GM12878 (cell line): ENCODE data around the gene MCCD1. TPM values are rescaled to one million over a fixed set of nuclear protein-coding genes. Genes with fewer than 3 reads are reported as not detected.

Experiments
- ATAC-seq: fragments of 200-7000 bp; cut with Tn5 transposase; 3 replicates; pipeline ENCODE4 v1.9.1; 2020; ENCODE audit warnings: mild to moderate bottlenecking, moderate library complexity
- BruUV-seq: library from RNA; stranded (reverse); fragments of 400-500 nt; replicated peaks from 2 replicates; lab custom pipeline; 2021; lab: Mats Ljungman, UMichigan
- CTCF ChIA-PET: fragments of 300-600 bp; sonication (Branson Sonifier 250); formaldehyde crosslinking; extraction: SDS; loops from one replicate; lab custom pipeline; 2021; ENCODE audit warnings: inconsistent platforms; lab: Yijun Ruan, JAX
- POLR2A ChIA-PET: fragments of 350-600 bp; formaldehyde crosslinking; extraction: SDS; loops from one replicate; lab custom pipeline; 2021; ENCODE audit warnings: inconsistent platforms; lab: Charles Lee
- RAD21 ChIA-PET: fragments of 300-600 bp; sonication (Branson Sonifier 250); formaldehyde crosslinking; loops from one replicate; lab custom pipeline; 2023; ENCODE audit warnings: antibody characterized with exemption; ENCODE audit not compliant: unreplicated experiment; lab: Charles Lee
- SMC1A ChIA-PET: fragments of 300-600 bp; sonication (Branson Sonifier 250); formaldehyde crosslinking; loops from one replicate; lab custom pipeline; 2023; ENCODE audit not compliant: unreplicated experiment, uncharacterized antibody; lab: Charles Lee
- DNase-seq: peaks from one replicate; pipeline ENCODE4 v3.0.0-alpha.2; 2011; ENCODE audit warnings: low read depth, low spot score
- FAIRE-seq: peaks from 3 replicates; lab custom pipeline; 2011; peaks lifted over from hg19 to GRCh38; lab: Jason Lieb, UNC
- H2AFZ ChIP-seq: 2 replicates; pipeline ENCODE4 v1.6.0; 2011; ENCODE audit warnings: low read depth, low read length, control low read depth; ENCODE audit not compliant: control insufficient read depth
- H3K27ac ChIP-seq: 2 replicates; pipeline ENCODE4 v1.5.1; 2011; ENCODE audit warnings: control low read depth; ENCODE audit not compliant: control insufficient read depth, insufficient read depth
- H3K27me3 ChIP-seq, 2 experiments: replicated peaks in 1 of 2; 2 replicates each; pipeline versions ENCODE4 v1.6.0 to v1.6.1; 2011; ENCODE audit warnings: low read length in 1 of 2; ENCODE audit not compliant: control insufficient read depth in 2 of 2, insufficient read depth in 2 of 2
- H3K36me3 ChIP-seq, 2 experiments: 2 replicates each; pipeline ENCODE4 v1.5.1; 2011; ENCODE audit warnings: low read length in 1 of 2; ENCODE audit not compliant: control insufficient read depth in 2 of 2, insufficient read depth in 2 of 2
- H3K4me1 ChIP-seq: 2 replicates; pipeline ENCODE4 v1.6.1; 2011; ENCODE audit warnings: mild to moderate bottlenecking, low read length, moderate library complexity, mixed read lengths; ENCODE audit not compliant: control insufficient read depth, insufficient read depth
- H3K4me2 ChIP-seq: 2 replicates; pipeline ENCODE4 v1.6.0; 2011; ENCODE audit warnings: control low read depth; ENCODE audit not compliant: control insufficient read depth, insufficient read depth
- H3K4me3 ChIP-seq: fragments of 200-600 bp; sonication (generic); 2 replicates; pipeline ENCODE4 v1.5.1; 2016
- H3K79me2 ChIP-seq: 2 replicates; pipeline ENCODE4 v1.6.0; 2011; ENCODE audit warnings: low read length; ENCODE audit not compliant: control insufficient read depth, insufficient read depth
- H3K9ac ChIP-seq: 2 replicates; pipeline ENCODE4 v1.8.0; 2011; ENCODE audit warnings: low read length, control low read depth, mixed read lengths; ENCODE audit not compliant: control insufficient read depth, insufficient read depth
- H3K9me3 ChIP-seq: replicated peaks from 3 replicates; pipeline ENCODE4 v1.5.1; 2011; ENCODE audit warnings: mild to moderate bottlenecking, low read length; ENCODE audit not compliant: control insufficient read depth, insufficient read depth
- H4K20me1 ChIP-seq: 2 replicates; pipeline ENCODE4 v1.6.0; 2011; ENCODE audit not compliant: control insufficient read depth, insufficient read depth
- ASH2L ChIP-seq: fragments of 300-600, 200-600 bp; sonication (generic); IDR thresholded peaks from 2 replicates; pipeline ENCODE4 v1.6.1; 2017; ENCODE audit warnings: low read depth, mild to moderate bottlenecking, borderline replicate concordance
- CEBPZ ChIP-seq: fragments of 150-350 bp; IDR thresholded peaks from 2 replicates; pipeline ENCODE4 v1.6.1; 2016; ENCODE audit warnings: low read depth, low read length
- CREB1 ChIP-seq: IDR thresholded peaks from 2 replicates; pipeline ENCODE4 v1.6.1; 2012; ENCODE audit warnings: low read depth, mild to moderate bottlenecking, inconsistent platforms
- HSF1 ChIP-seq: fragments of 150-350 bp; IDR thresholded peaks from 2 replicates; pipeline ENCODE4 v1.6.1; 2014; ENCODE audit warnings: mild to moderate bottlenecking, low read depth, low read length
- IRF4 ChIP-seq: IDR thresholded peaks from 2 replicates; pipeline ENCODE4 v1.6.1; 2011; ENCODE audit warnings: low read depth, low read length
- JUNB ChIP-seq: IDR thresholded peaks from 2 replicates; pipeline ENCODE4 v1.6.1; 2016; ENCODE audit warnings: antibody characterized with exemption, mild to moderate bottlenecking
- JUND ChIP-seq: IDR thresholded peaks from 2 replicates; pipeline ENCODE4 v1.6.1; 2012; ENCODE audit warnings: low read depth, mild to moderate bottlenecking, low read length, improper control_type of control experiment, moderate library complexity
- KLF5 ChIP-seq: fragments of 450-650 bp; IDR thresholded peaks from 2 replicates; pipeline ENCODE4 v1.6.1; 2014; ENCODE audit warnings: mild to moderate bottlenecking; ENCODE audit not compliant: partially characterized antibody
- LARP7 ChIP-seq: fragments of 450-650 bp; IDR thresholded peaks from 2 replicates; pipeline ENCODE4 v1.6.1; 2017; ENCODE audit warnings: mild to moderate bottlenecking
- NFYA ChIP-seq: IDR thresholded peaks from 2 replicates; pipeline ENCODE4 v1.6.1; 2011; ENCODE audit warnings: low read depth, mild to moderate bottlenecking, low read length, improper control_type of control experiment, borderline replicate concordance
- POLR2AphosphoS5 ChIP-seq: IDR thresholded peaks from 2 replicates; pipeline ENCODE4 v1.6.1; 2011; ENCODE audit warnings: mild to moderate bottlenecking, low read length, inconsistent platforms
- PRDM15 ChIP-seq: fragments of 450-650 bp; formaldehyde crosslinking; IDR thresholded peaks from 2 replicates; pipeline ENCODE4 v1.4.0; 2020; ENCODE audit warnings: mild to moderate bottlenecking, moderate library complexity
- SP1 ChIP-seq: IDR thresholded peaks from one replicate; pipeline ENCODE4 v1.6.1; 2011; ENCODE audit warnings: low read depth, low read length
- SPI1 ChIP-seq: IDR thresholded peaks from 2 replicates; pipeline ENCODE4 v1.6.1; 2011; ENCODE audit warnings: low read depth, mild to moderate bottlenecking, low read length, moderate library complexity, borderline replicate concordance; ENCODE audit not compliant: insufficient read depth
- SREBF2 ChIP-seq: IDR thresholded peaks from 2 replicates; pipeline ENCODE4 v1.6.1; 2012; ENCODE audit warnings: mild to moderate bottlenecking, low read length
- TARDBP ChIP-seq: IDR thresholded peaks from 2 replicates; pipeline ENCODE4 v1.6.1; 2016; ENCODE audit warnings: borderline replicate concordance
- YBX1 ChIP-seq: fragments of 450-650 bp; IDR thresholded peaks from 2 replicates; pipeline ENCODE4 v1.6.1; 2016; ENCODE audit warnings: antibody characterized with exemption
- ZNF274 ChIP-seq: IDR thresholded peaks from one replicate; pipeline ENCODE4 v1.8.0; 2011; ENCODE audit not compliant: insufficient read length, insufficient read depth
- WGBS: methylation state at CpG from one replicate; pipeline ENCODE4 v1.1.6; 2016; ENCODE audit warnings: low lambda C conversion rate; ENCODE audit not compliant: insufficient replicate concordance, insufficient coverage; ENCODE audit errors: missing lambda C conversion rate; 5-methylcytosine and 5-hydroxymethylcytosine counted together
- in situ Hi-C: fragments of 300-500 bp; cut with MboI; formaldehyde crosslinking; loops from 9 replicates; pipeline ENCODE4 v1.14.3; 2018; ENCODE audit warnings: mixed read lengths
- intact Hi-C: fragments of 100-400 bp; cut with micrococcal nuclease; formaldehyde crosslinking; loops from one replicate; pipeline ENCODE4 v1.14.2; 2022; ENCODE audit not compliant: unreplicated experiment
- polyA plus RNA-seq, 11 experiments: library from polyadenylated mRNA; depleted of rRNA in 4 of 11; unstranded in 6 of 11; stranded (reverse) in 5 of 11; fragments of >200 nt; fragmentation: Nextera tagmentation in 4 of 11; fragmentation: Illumina TruSeq in 1 of 11; extraction: Ambion mirVana in 4 of 11; extraction: Trizol in 1 of 11; gene quantifications; 1 replicate in 1 of 11; 2 replicates in 10 of 11; pipeline versions ENCODE4 v1.2.1 to v1.2.3, GENCODE V29; 2011 to 2016; ENCODE audit warnings: inconsistent platforms in 2 of 11, missing spikeins in 2 of 11, low read depth in 1 of 11
- total RNA-seq, 4 experiments: library from RNA; depleted of rRNA in 3 of 4; stranded (reverse); fragments of >200 nt in 3 of 4; fragmentation: Illumina TruSeq in 1 of 4; extraction: Trizol in 1 of 4; gene quantifications; 2 replicates each; pipeline versions ENCODE4 v1.2.1 to v1.2.3, GENCODE V29; 2013 to 2021

Gene MCCD1
- total and polyA plus RNA-seq, 10 of the 15 experiments (the other 5 are each of a cell fraction or from before 2014, with no cell fraction given), result not detected

GRCh38 chr6:31533455-31533841 lies 4.7 kb downstream of the MCCD1 start:
- POLR2A ChIA-PET, result interaction anchor here (0.6 kb wide), 1 partner anchor 120 kb away, joined by 5 read pairs; no protein-coding TSS in a partner anchor
- Histone ChIP-seq H2AFZ (no peak overlapping the region), H3K4me2 (no peak overlapping the region), H4K20me1 (peaks cover 3% of the 10 kb centered on the region), H3K36me3 (peaks cover 39 to 47% of the 10 kb centered on the region in 2 experiments), H3K9me3 (no peaks in the 10 kb centered on the region), H3K79me2 (peaks cover 40% of the 10 kb centered on the region), H3K9ac (no peak overlapping the region), H3K27me3 (no peaks in the 10 kb centered on the region), H3K4me1 (no peaks in the 10 kb centered on the region), H3K4me3 (no peak overlapping the region), H3K27ac (no peak overlapping the region)
- in situ Hi-C loops, result no loop called here
- intact Hi-C loops, result no loop called here
- FAIRE-seq, result no peak
- SMC1A ChIA-PET, result no interaction called here
- no peak for ATAC-seq
- no TSS peak for BruUV-seq
- RAD21 ChIA-PET, result no interaction called here
- WGBS, result 96% methylated on average over 1 of the region's 1 CpG
- no peak for DNase-seq
- no peak for TF ChIP-seq IRF4
- no peak for TF ChIP-seq CEBPZ
- no peak for TF ChIP-seq NFYA
- no peak for TF ChIP-seq ZNF274
- no peak for TF ChIP-seq YBX1
- TF ChIP-seq PRDM15, result no peak
- no peak for TF ChIP-seq SP1
- TF ChIP-seq JUND, result no peak
- no peak for TF ChIP-seq SPI1
- no peak for TF ChIP-seq LARP7
- no peak for TF ChIP-seq HSF1
- no peak for TF ChIP-seq POLR2AphosphoS5
- no peak for TF ChIP-seq SREBF2
- no peak for TF ChIP-seq KLF5
- TF ChIP-seq TARDBP, result no peak
- no peak for TF ChIP-seq ASH2L
- no peak for TF ChIP-seq CREB1
- TF ChIP-seq JUNB, result no peak
- CTCF ChIA-PET, result interaction anchor here (0.6 kb wide), 1 partner anchor 9 kb away, joined by 4 read pairs; no protein-coding TSS in a partner anchor
